ENCODE results near the gene RABL6. TPM values are rescaled to one million over a fixed set of nuclear protein-coding genes. Genes with fewer than 3 reads are reported as not detected.
A peak's percentile ranks its signal among the peaks of the same experiment; 100 is the strongest.
"Not testable (repeated sequence)": the region's sequence is repeated elsewhere in the genome, so short reads cannot be mapped to it uniquely, and the experiment has no call there.

Gene RABL6
- total RNA-seq, 1 donor from 2014 or later, result 62.2 TPM

- peak; percentile 61 for TF ChIP-seq CTCF (IDR thresholded peaks at IDR 0.05)
- H3K9me3 ChIP-seq; H3K4me3 ChIP-seq; H3K27ac ChIP-seq; intact Hi-C loops (cut with DNase I): not testable (repeated sequence)
- DNase-seq (peak; percentile 71), ATAC-seq (peak; percentile 3 to 6)
- H3K36me3 ChIP-seq, result peaks cover 20% of the 10 kb centered on the region
- H3K27me3 ChIP-seq (ENCODE audit: low read depth), result peaks cover 33% of the 10 kb centered on the region
- peaks cover 46% of the 10 kb centered on the region for H3K4me1 ChIP-seq
Measured at GRCh38 chr9:136843801-136844740, 36.3 kb downstream of the RABL6 start.

- H3K9me3 ChIP-seq, result no peaks in the 10 kb centered on the region
- TF ChIP-seq CTCF (IDR thresholded peaks at IDR 0.05), result no peak
- H3K4me3 ChIP-seq, result no peak overlapping the region
- ATAC-seq, result no peak
- no peak overlapping the region for H3K27ac ChIP-seq
- H3K36me3 ChIP-seq, result peaks cover 12% of the 10 kb centered on the region
- H3K4me1 ChIP-seq, result peaks cover 50% of the 10 kb centered on the region
- peaks cover 33% of the 10 kb centered on the region for H3K27me3 ChIP-seq (ENCODE audit: low read depth)
- no peak for DNase-seq
- intact Hi-C loops (cut with DNase I), result no loop called here
Measured at GRCh38 chr9:136844761-136845464, 37.2 kb downstream of the RABL6 start.

- DNase-seq, result no peak
- H3K9me3 ChIP-seq, result no peaks in the 10 kb centered on the region
- TF ChIP-seq CTCF (IDR thresholded peaks at IDR 0.05), result no peak
- peaks cover 7% of the 10 kb centered on the region for H3K36me3 ChIP-seq
- no peak for ATAC-seq
- intact Hi-C loops (cut with DNase I), result no loop called here
- peaks cover 58% of the 10 kb centered on the region for H3K4me1 ChIP-seq
- no peak overlapping the region for H3K27ac ChIP-seq
- H3K27me3 ChIP-seq (ENCODE audit: low read depth), result peaks cover 33% of the 10 kb centered on the region
- H3K4me3 ChIP-seq, result no peak overlapping the region
Measured at GRCh38 chr9:136845465-136846260, 37.9 kb downstream of the RABL6 start.

GRCh38 chr9:136846376-136847087 is 38.8 kb downstream of the RABL6 start:
- TF ChIP-seq CTCF (IDR thresholded peaks at IDR 0.05), result no peak
- Histone ChIP-seq H3K9me3 (no peaks in the 10 kb centered on the region), H3K36me3 (peaks cover 11% of the 10 kb centered on the region), H3K4me1 (peaks cover 55% of the 10 kb centered on the region), H3K27ac (no peak overlapping the region), H3K4me3 (peak overlapping the region; percentile 94), H3K27me3 (ENCODE audit: low read depth) (peaks cover 33% of the 10 kb centered on the region)
- ATAC-seq (no peak), DNase-seq (no peak)
- intact Hi-C loops (cut with DNase I), result no loop called here
